Inferior parietal cortex (tissue), 1 donor: ENCODE results near the gene NLGN1.

Source experiments
- DNase-seq: peaks from one replicate; pipeline ENCODE4 v3.0.0-alpha.2; 2016; ENCODE audit errors: extremely low spot score

NLGN1 gene

GRCh38 chr3:173983343-173983742, 585.8 kb downstream of the NLGN1 start:
- DNase-seq = no peak

GRCh38 chr3:173986861-173987410, 589.4 kb downstream of the NLGN1 start:
- no peak for DNase-seq

- no peak for DNase-seq
These were observed 591.4 kb downstream of the NLGN1 start for GRCh38 chr3:173988909-173989308.

GRCh38 chr3:173992416-173992815, 594.9 kb downstream of the NLGN1 start:
- DNase-seq = no peak

GRCh38 chr3:173993299-173993698, 595.8 kb downstream of the NLGN1 start:
- DNase-seq = peak; percentile 38

GRCh38 chr3:174000675-174001074, 603.1 kb downstream of the NLGN1 start:
- DNase-seq = no peak

- DNase-seq = no peak
These were observed 605.0 kb downstream of the NLGN1 start for GRCh38 chr3:174002543-174002942.

- DNase-seq = no peak
These were observed 613.4 kb downstream of the NLGN1 start for GRCh38 chr3:174010907-174011306.

- no peak for DNase-seq
These were observed 618.6 kb downstream of the NLGN1 start for GRCh38 chr3:174016186-174016585.

GRCh38 chr3:174020156-174020555, 622.6 kb downstream of the NLGN1 start:
- no peak for DNase-seq

- DNase-seq = peak; percentile 47
These were observed 625.9 kb downstream of the NLGN1 start for GRCh38 chr3:174023421-174023820.

- DNase-seq = no peak
These were observed 631.1 kb downstream of the NLGN1 start for GRCh38 chr3:174028673-174029072.

- no peak for DNase-seq
These were observed 637.9 kb downstream of the NLGN1 start for GRCh38 chr3:174035328-174035886.

- no peak for DNase-seq
These were observed 648.8 kb downstream of the NLGN1 start for GRCh38 chr3:174046311-174046710.

GRCh38 chr3:174049472-174049871, 651.9 kb downstream of the NLGN1 start:
- DNase-seq = no peak

- DNase-seq = no peak
These were observed 653.6 kb downstream of the NLGN1 start for GRCh38 chr3:174051191-174051590.

GRCh38 chr3:174058804-174059203, 661.3 kb downstream of the NLGN1 start:
- no peak for DNase-seq

GRCh38 chr3:174060431-174060830, 662.9 kb downstream of the NLGN1 start:
- DNase-seq = no peak

- no peak for DNase-seq
These were observed 663.6 kb downstream of the NLGN1 start for GRCh38 chr3:174061162-174061561.

- no peak for DNase-seq
These were observed 664.2 kb downstream of the NLGN1 start for GRCh38 chr3:174061731-174062130.

- DNase-seq = no peak
These were observed 665.4 kb downstream of the NLGN1 start for GRCh38 chr3:174062923-174063322.

- no peak for DNase-seq
These were observed 670.5 kb downstream of the NLGN1 start for GRCh38 chr3:174068035-174068434.

GRCh38 chr3:174072675-174073074, 675.1 kb downstream of the NLGN1 start:
- no peak for DNase-seq

GRCh38 chr3:174083706-174084105, 686.2 kb downstream of the NLGN1 start:
- DNase-seq = no peak
